H54 (cell line): ENCODE measurements around the gene PGAM2.
A peak's percentile ranks its signal among the peaks of the same experiment; 100 is the strongest.

Experiments used
- DNase-seq: peaks from one replicate; pipeline ENCODE4 v3.0.0; 2011; ENCODE audit warnings: low spot score, mixed read lengths; ENCODE audit not compliant: insufficient read length
- FAIRE-seq: peaks from 3 replicates; lab custom pipeline; 2011; peaks lifted over from hg19 to GRCh38; lab: Jason Lieb, UNC
- POLR2A ChIP-seq: IDR thresholded peaks from 2 replicates; pipeline ENCODE4 v1.6.1; 2011; ENCODE audit warnings: low read depth, mild to moderate bottlenecking, low read length

PGAM2 gene

GRCh38 chr7:44072364-44073231, 7.2 kb upstream of the PGAM2 start:
- no peak for TF ChIP-seq POLR2A
- FAIRE-seq: no peak
- peak; percentile 97 for DNase-seq

GRCh38 chr7:44071726-44072363, 6.5 kb upstream of the PGAM2 start:
- DNase-seq: no peak
- TF ChIP-seq POLR2A: no peak
- no peak for FAIRE-seq

- DNase-seq (no peak), FAIRE-seq (no peak)
- TF ChIP-seq POLR2A: peak; percentile 45
These were observed 2.7 kb upstream of the PGAM2 start for GRCh38 chr7:44068054-44068453.

- FAIRE-seq: no peak
- DNase-seq: no peak
- 0 out of 2 replicates have a peak, but pooled peaks have one; percentile 11 for TF ChIP-seq POLR2A
These were observed 1.9 kb upstream of the PGAM2 start for GRCh38 chr7:44067064-44067951.

GRCh38 chr7:44066494-44067063, 1.2 kb upstream of the PGAM2 start:
- no peak for TF ChIP-seq POLR2A
- DNase-seq: no peak
- no peak for FAIRE-seq

- TF ChIP-seq POLR2A: no peak
- no peak for DNase-seq
- no peak for FAIRE-seq
These were observed 719 bp upstream of the PGAM2 start for GRCh38 chr7:44066111-44066460.

GRCh38 chr7:44064791-44065430, 456 bp downstream of the PGAM2 start:
- DNase-seq (no peak), FAIRE-seq (no peak)
- TF ChIP-seq POLR2A: no peak

GRCh38 chr7:44063894-44064651, 1.3 kb downstream of the PGAM2 start:
- DNase-seq (no peak), FAIRE-seq (no peak)
- TF ChIP-seq POLR2A: no peak

- TF ChIP-seq POLR2A: no peak
- FAIRE-seq (no peak), DNase-seq (no peak)
These were observed 1.8 kb downstream of the PGAM2 start for GRCh38 chr7:44063547-44063893.

- DNase-seq (no peak), FAIRE-seq (no peak)
- no peak for TF ChIP-seq POLR2A
These were observed 2.5 kb downstream of the PGAM2 start for GRCh38 chr7:44062903-44063295.

- FAIRE-seq (no peak), DNase-seq (no peak)
- TF ChIP-seq POLR2A: no peak
These were observed 3.0 kb downstream of the PGAM2 start for GRCh38 chr7:44062180-44062902.

- DNase-seq (no peak), FAIRE-seq (no peak)
- no peak for TF ChIP-seq POLR2A
These were observed 3.7 kb downstream of the PGAM2 start for GRCh38 chr7:44061645-44062179.
